GM12878 (cell line): Measurements from ENCODE around the gene IFNL2. TPM values are rescaled to one million over a fixed set of nuclear protein-coding genes. Genes with fewer than 3 reads are reported as not detected.

Experiments used
- CBFB ChIP-seq: IDR thresholded peaks from 2 replicates; pipeline ENCODE4 v1.6.1; 2016; ENCODE audit warnings: antibody characterized with exemption, low read depth
- CHD4 ChIP-seq: fragments of 200-600 bp; sonication (generic); IDR thresholded peaks from 2 replicates; pipeline ENCODE4 v1.6.1; 2016; ENCODE audit warnings: mild to moderate bottlenecking
- CREM ChIP-seq: IDR thresholded peaks from 2 replicates; pipeline ENCODE4 v1.6.1; 2014; ENCODE audit warnings: antibody characterized with exemption, low read depth
- E2F4 ChIP-seq: IDR thresholded peaks from 2 replicates; pipeline ENCODE4 v1.6.1; 2012; ENCODE audit warnings: low read depth, low read length, improper control_type of control experiment
- HCFC1 ChIP-seq: fragments of 150-350 bp; IDR thresholded peaks from 2 replicates; pipeline ENCODE4 v1.6.1; 2014; ENCODE audit warnings: low read length
- KDM1A ChIP-seq: fragments of 200-600 bp; sonication (generic); IDR thresholded peaks from 2 replicates; pipeline ENCODE4 v1.6.1; 2016; ENCODE audit warnings: borderline replicate concordance
- MTA2 ChIP-seq: fragments of 450-650 bp; IDR thresholded peaks from 2 replicates; pipeline ENCODE4 v1.6.1; 2016; ENCODE audit warnings: low read depth, mild to moderate bottlenecking, moderate library complexity
- NFIC ChIP-seq: IDR thresholded peaks from 2 replicates; pipeline ENCODE4 v1.6.1; 2012; ENCODE audit warnings: low read depth, mild to moderate bottlenecking, inconsistent platforms, low read length, moderate library complexity
- TCF3 ChIP-seq: IDR thresholded peaks from 2 replicates; pipeline ENCODE4 v1.6.1; 2012; ENCODE audit warnings: low read depth, mild to moderate bottlenecking, low read length, borderline replicate concordance; ENCODE audit not compliant: insufficient read depth
- ZNF687 ChIP-seq: fragments of 450-650 bp; IDR thresholded peaks from 2 replicates; pipeline ENCODE4 v1.6.1; 2017; ENCODE audit warnings: mild to moderate bottlenecking, moderate library complexity
- polyA plus RNA-seq, 11 experiments: library from polyadenylated mRNA; depleted of rRNA in 4 of 11; unstranded in 6 of 11; stranded (reverse) in 5 of 11; fragments of >200 nt; fragmentation: Nextera tagmentation in 4 of 11; fragmentation: Illumina TruSeq in 1 of 11; extraction: Ambion mirVana in 4 of 11; extraction: Trizol in 1 of 11; gene quantifications; 1 replicate in 1 of 11; 2 replicates in 10 of 11; pipeline versions ENCODE4 v1.2.1 to v1.2.3, GENCODE V29; 2011 to 2016; ENCODE audit warnings: inconsistent platforms in 2 of 11, missing spikeins in 2 of 11, low read depth in 1 of 11
- total RNA-seq, 4 experiments: library from RNA; depleted of rRNA in 3 of 4; stranded (reverse); fragments of >200 nt in 3 of 4; fragmentation: Illumina TruSeq in 1 of 4; extraction: Trizol in 1 of 4; gene quantifications; 2 replicates each; pipeline versions ENCODE4 v1.2.1 to v1.2.3, GENCODE V29; 2013 to 2021
- TF ChIP-seq, protein P1 (sequence below): fragments of 450-650 bp; conservative IDR thresholded peaks from 2 replicates; pipeline ENCODE4 v1.6.1; 2017; ENCODE audit warnings: mild to moderate bottlenecking, moderate library complexity
- TF ChIP-seq, protein P2 (sequence below): fragments of 450-650 bp; formaldehyde crosslinking; IDR thresholded peaks from 2 replicates; pipeline ENCODE4 v1.4.0; 2020; ENCODE audit warnings: mild to moderate bottlenecking, moderate library complexity

The IFNL2 gene
- total and polyA plus RNA-seq, 10 of the 15 experiments (the other 5 are each of a cell fraction or from before 2014, with no cell fraction given), result 0.24 TPM; not detected in 9

DNA sequence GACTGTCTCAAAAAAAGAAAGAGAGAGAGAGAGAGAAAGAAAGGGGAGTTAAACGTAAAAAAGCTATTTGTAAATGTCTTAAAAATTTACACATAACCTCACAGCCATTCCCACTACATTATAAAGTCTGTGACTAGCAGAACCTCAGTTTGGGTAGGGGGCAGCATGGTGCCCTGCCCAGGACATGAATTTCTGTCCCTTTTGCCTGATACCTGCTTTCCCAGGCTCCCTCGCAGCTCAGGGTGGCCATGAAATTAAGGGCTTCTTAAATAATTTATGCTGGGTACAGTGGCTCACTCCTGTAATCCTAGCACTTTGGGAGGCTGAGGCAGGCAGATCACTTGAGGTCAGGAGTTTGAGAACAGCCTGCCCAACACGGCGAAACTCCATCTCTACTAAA lies 32.8 kb downstream of the IFNL2 start (continued):
- TF ChIP-seq E2F4, result no peak
- TF ChIP-seq CREM, result no peak
- no peak for TF ChIP-seq ZNF687
- no peak for TF ChIP-seq NFIC
- no peak for TF ChIP-seq KDM1A
- no peak for TF ChIP-seq TCF3
- TF ChIP-seq, protein P1, sequence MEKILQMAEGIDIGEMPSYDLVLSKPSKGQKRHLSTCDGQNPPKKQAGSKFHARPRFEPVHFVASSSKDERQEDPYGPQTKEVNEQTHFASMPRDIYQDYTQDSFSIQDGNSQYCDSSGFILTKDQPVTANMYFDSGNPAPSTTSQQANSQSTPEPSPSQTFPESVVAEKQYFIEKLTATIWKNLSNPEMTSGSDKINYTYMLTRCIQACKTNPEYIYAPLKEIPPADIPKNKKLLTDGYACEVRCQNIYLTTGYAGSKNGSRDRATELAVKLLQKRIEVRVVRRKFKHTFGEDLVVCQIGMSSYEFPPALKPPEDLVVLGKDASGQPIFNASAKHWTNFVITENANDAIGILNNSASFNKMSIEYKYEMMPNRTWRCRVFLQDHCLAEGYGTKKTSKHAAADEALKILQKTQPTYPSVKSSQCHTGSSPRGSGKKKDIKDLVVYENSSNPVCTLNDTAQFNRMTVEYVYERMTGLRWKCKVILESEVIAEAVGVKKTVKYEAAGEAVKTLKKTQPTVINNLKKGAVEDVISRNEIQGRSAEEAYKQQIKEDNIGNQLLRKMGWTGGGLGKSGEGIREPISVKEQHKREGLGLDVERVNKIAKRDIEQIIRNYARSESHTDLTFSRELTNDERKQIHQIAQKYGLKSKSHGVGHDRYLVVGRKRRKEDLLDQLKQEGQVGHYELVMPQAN, result no peak
- TF ChIP-seq CHD4, result no peak
- no peak for TF ChIP-seq HCFC1
- TF ChIP-seq CBFB, result no peak
- TF ChIP-seq MTA2, result no peak
- TF ChIP-seq, protein P2, sequence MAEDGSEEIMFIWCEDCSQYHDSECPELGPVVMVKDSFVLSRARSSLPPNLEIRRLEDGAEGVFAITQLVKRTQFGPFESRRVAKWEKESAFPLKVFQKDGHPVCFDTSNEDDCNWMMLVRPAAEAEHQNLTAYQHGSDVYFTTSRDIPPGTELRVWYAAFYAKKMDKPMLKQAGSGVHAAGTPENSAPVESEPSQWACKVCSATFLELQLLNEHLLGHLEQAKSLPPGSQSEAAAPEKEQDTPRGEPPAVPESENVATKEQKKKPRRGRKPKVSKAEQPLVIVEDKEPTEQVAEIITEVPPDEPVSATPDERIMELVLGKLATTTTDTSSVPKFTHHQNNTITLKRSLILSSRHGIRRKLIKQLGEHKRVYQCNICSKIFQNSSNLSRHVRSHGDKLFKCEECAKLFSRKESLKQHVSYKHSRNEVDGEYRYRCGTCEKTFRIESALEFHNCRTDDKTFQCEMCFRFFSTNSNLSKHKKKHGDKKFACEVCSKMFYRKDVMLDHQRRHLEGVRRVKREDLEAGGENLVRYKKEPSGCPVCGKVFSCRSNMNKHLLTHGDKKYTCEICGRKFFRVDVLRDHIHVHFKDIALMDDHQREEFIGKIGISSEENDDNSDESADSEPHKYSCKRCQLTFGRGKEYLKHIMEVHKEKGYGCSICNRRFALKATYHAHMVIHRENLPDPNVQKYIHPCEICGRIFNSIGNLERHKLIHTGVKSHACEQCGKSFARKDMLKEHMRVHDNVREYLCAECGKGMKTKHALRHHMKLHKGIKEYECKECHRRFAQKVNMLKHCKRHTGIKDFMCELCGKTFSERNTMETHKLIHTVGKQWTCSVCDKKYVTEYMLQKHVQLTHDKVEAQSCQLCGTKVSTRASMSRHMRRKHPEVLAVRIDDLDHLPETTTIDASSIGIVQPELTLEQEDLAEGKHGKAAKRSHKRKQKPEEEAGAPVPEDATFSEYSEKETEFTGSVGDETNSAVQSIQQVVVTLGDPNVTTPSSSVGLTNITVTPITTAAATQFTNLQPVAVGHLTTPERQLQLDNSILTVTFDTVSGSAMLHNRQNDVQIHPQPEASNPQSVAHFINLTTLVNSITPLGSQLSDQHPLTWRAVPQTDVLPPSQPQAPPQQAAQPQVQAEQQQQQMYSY (CRISPR knock-in tag), result no peak
- TF ChIP-seq, all 136 proteins: peak for 0
